Kidney epithelial cell (primary cell): ENCODE data around the gene ANKRD29. TPM values are rescaled to one million over a fixed set of nuclear protein-coding genes. Genes with fewer than 3 reads are reported as not detected.

Experiments used
- DNase-seq: peaks from one replicate; pipeline ENCODE4 v3.0.0-alpha.2; 2010; ENCODE audit warnings: low read depth
- H3K27me3 ChIP-seq: 2 replicates; pipeline ENCODE4 v1.6.0; 2011; ENCODE audit warnings: low read length; ENCODE audit not compliant: control insufficient read depth, insufficient read depth
- H3K36me3 ChIP-seq: 2 replicates; pipeline ENCODE4 v1.5.1; 2011; ENCODE audit warnings: low read length; ENCODE audit not compliant: control insufficient read depth, insufficient read depth
- H3K4me3 ChIP-seq: 2 replicates; pipeline ENCODE4 v1.5.1; 2011; ENCODE audit warnings: low read depth, mild to moderate bottlenecking, control low read depth, low read length
- total RNA-seq: library from RNA; depleted of rRNA; stranded (reverse); fragments of >200 nt; gene quantifications from 2 replicates; pipeline ENCODE4 v1.2.3, GENCODE V29; 2015
- TF ChIP-seq, protein P1 (sequence below): IDR thresholded peaks from 2 replicates; pipeline ENCODE4 v1.5.1; 2011; ENCODE audit warnings: mild to moderate bottlenecking, moderate library complexity, low read length, control low read depth, inconsistent platforms; ENCODE audit not compliant: insufficient read depth, poor library complexity, severe bottlenecking

The ANKRD29 gene
- 0.27 and 0.58 TPM in 2 replicates for total RNA-seq

- no peak for DNase-seq
- TF ChIP-seq, protein P1, sequence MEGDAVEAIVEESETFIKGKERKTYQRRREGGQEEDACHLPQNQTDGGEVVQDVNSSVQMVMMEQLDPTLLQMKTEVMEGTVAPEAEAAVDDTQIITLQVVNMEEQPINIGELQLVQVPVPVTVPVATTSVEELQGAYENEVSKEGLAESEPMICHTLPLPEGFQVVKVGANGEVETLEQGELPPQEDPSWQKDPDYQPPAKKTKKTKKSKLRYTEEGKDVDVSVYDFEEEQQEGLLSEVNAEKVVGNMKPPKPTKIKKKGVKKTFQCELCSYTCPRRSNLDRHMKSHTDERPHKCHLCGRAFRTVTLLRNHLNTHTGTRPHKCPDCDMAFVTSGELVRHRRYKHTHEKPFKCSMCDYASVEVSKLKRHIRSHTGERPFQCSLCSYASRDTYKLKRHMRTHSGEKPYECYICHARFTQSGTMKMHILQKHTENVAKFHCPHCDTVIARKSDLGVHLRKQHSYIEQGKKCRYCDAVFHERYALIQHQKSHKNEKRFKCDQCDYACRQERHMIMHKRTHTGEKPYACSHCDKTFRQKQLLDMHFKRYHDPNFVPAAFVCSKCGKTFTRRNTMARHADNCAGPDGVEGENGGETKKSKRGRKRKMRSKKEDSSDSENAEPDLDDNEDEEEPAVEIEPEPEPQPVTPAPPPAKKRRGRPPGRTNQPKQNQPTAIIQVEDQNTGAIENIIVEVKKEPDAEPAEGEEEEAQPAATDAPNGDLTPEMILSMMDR, result no peak
- Histone ChIP-seq H3K4me3 (peak within 1 kb of the TSS; percentile 33), H3K36me3 (no peaks in the 10 kb centered on the region), H3K27me3 (peaks cover 7% of the 10 kb centered on the region)
Measured at GRCh38 chr18:23662309-23663263, at the start of gene ANKRD29. ANKRD29 (minus strand) TSS chr18:23662911; CDS start chr18:23662730, 181 bp downstream.

DNA sequence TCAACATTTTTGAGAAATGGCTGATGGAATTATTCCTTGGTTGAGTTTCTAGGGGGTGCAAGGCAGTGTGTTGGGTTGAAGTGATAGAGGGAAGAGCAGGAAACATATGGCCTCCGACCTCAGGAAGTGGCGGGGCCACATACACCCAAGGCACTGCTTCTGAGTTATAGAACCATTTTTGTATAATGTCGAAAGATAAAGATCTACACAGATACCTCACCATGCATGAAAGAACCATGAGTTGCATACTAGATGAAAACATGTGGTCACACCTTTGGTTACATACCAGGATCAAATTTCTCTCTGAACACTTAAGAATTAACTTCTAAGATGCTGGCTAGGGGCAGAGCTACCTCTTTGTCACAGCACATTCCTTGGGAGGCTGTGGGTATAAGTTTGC is 49.7 kb upstream of the ANKRD29 start:
- TF ChIP-seq, protein P1, result no peak
- DNase-seq, result no peak
- Histone ChIP-seq H3K27me3 (no peaks in the 10 kb centered on the region), H3K36me3 (no peaks in the 10 kb centered on the region), H3K4me3 (no peak overlapping the region)

- TF ChIP-seq, protein P1, result no peak
- H3K36me3 ChIP-seq, result no peaks in the 10 kb centered on the region
- no peak overlapping the region for H3K4me3 ChIP-seq
- no peaks in the 10 kb centered on the region for H3K27me3 ChIP-seq
- DNase-seq, result no peak
Measured at GRCh38 chr18:23711426-23711825, 48.7 kb upstream of the ANKRD29 start.

- Histone ChIP-seq H3K36me3 (no peaks in the 10 kb centered on the region), H3K27me3 (no peaks in the 10 kb centered on the region), H3K4me3 (no peak overlapping the region)
- TF ChIP-seq, protein P1, result no peak
- DNase-seq, result no peak
Measured at GRCh38 chr18:23710946-23711345, 48.2 kb upstream of the ANKRD29 start.

- TF ChIP-seq, protein P1, result no peak
- Histone ChIP-seq H3K36me3 (no peaks in the 10 kb centered on the region), H3K27me3 (no peaks in the 10 kb centered on the region), H3K4me3 (no peak overlapping the region)
- no peak for DNase-seq
Measured at GRCh38 chr18:23710068-23710527, 47.4 kb upstream of the ANKRD29 start.
